Stimulated activated CD4-positive, alpha-beta T cell treated with anti-CD3 and anti-CD28 coated beads, TNF-alpha, amount 100 ng/mL, for 24 hours (primary cell): ENCODE data around the gene SLC19A1.
"Not testable (repeated sequence)": the region's sequence is repeated elsewhere in the genome, so short reads cannot be mapped to it uniquely, and the experiment has no call there.

Experiments used
- DNase-seq, 3 experiments: peaks; one replicate each; pipeline ENCODE4 v3.0.0-alpha.2; 2020; ENCODE audit warnings: low read depth in 3 of 3

The SLC19A1 gene

GRCh38 chr21:45576838-45577737, 34.8 kb upstream of the SLC19A1 start:
- no peak for DNase-seq

DNA sequence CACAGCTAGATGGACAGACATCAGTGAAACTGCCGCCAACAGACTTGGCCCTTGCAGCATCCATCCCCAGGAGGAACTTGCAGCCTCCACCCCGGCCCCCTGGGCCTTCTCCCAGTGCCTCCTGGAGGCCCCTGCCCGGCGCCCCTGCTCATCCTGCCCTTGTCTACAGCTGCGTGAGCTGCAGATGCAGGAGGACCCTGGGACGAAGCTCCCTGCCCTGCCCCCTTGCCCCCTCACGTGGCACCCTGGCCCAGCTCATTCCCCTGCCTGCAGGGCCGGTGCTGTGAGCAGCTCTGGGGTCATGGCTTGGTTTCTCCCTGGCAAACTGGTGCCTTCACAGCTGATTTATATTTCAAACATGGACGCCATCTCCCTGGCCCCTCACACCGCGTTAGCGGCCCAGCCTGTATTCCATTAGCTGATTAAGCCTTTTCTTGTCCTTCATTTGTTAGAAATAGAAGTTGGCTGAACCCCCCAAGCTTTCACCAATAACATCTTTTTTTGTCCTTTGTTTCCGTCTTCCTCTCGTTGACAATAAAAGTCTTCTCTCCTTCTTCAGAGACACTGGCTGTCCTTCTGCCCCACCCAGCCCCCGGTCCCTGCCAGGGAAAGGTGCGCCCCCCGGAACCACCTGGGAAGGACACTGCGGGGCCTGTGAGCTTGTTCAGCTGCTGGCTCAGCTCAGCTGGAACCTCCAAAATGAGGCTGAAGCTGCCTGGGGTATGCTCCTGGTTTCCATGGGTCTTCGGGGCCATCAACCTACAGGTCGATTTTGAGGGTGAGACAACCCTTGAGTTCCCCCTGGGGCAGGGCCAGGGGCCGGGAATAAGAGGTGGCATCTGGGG, 34.0 kb upstream of the SLC19A1 start:
- DNase-seq: no peak

DNA sequence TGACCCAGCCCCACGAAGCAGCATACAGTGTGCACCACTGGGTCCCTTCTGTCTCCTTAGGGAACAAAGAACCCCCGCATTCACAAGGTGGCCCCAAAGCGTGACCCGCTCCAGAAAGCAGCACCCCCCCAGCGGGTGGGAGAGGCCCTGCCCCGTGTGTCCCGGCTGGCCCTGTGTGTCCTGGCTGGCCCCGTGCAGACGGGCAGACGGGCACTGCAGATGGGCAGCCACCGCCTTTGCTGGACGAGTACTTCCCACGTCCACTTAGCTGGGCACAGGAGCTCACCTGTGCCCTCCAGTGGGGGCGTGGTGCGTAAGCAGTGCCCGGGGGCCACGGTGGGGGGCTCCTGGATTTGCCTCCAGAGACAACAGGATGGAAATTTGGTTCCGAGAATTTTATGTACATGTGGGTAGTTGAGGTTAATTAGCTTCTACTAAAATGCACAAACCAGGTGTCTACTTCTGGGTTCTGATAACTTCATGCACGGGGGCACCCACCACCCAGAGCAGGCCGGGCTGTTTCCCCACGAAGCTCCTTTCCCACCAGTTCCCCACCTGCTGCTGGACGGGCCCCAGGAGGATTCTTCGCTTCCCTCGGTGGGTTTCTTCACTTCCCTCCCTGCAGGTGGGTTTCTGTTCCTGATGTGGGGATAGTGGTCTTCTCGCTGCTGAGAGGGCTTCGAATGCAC, 33.2 kb upstream of the SLC19A1 start:
- DNase-seq: no peak

DNA sequence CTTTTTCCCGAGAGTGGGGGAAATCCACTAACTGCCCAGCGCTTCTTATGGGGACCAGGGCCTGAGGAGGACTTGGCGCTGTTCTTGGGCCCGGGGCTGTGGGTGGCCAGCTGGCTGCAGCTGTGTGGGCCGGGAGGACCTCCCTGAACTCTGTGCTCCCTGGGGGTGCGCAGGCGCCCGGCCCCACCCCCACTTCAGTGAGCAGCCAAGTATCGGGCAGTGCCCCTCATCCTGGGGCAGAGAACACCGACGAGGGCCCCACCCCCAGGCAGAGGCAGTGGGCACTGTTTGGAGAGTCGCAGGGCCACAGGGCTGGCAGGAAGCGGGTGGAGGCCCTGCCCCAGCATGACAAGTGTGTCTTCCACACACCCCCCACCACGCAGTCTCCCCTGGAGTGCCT, 32.5 kb upstream of the SLC19A1 start:
- DNase-seq: no peak

DNA sequence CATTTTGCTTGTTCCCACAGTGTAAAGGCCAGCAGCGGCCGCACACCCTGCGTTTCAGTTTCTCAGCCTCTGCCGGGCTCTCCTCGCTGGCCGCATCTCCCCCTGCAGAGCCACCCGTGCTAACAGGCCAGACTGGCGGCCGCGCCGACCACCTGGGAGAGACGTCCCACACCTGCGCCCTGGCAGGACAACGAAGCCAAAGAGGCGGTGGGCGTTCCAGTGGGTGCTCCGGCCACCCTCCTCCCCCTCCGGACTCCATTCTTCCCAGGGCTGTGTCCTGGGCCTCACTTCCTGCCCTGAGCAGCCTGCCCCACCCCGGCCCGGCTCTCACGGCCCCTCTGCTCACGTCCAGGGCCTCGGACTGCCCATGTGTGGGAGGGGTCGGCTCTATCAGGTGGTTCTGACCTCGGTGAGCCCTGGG, 31.9 kb upstream of the SLC19A1 start:
- DNase-seq: no peak

DNA sequence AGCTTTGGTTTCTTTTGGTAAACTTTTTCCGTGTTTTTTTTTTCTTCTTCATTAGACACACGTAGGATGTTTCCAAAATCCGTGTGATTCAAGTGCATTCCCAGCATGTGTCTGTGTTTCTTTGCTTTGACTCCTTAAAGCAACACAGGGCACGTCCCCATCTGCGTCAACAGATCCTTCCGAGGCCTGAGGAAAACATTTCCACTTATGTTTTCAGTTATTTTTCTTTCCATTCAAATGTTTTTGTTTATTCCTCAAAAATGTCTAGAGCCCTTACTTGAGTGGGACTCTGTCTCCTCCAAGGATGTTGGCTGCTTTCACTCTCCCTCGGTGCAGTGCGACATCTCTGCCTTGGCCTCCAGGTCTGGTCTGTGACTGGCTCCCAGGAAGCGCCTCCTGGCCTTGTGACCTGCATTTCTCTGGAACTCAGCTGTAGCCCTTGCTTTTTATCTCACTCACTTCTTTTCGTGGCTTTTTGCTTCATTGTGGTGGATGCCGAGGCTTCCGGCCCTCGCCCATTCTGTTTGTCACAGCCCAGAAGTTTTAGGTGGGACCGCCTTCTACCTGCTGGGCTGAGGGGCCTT, 31.3 kb upstream of the SLC19A1 start:
- no peak for DNase-seq

GRCh38 chr21:45572783-45573451, 30.7 kb upstream of the SLC19A1 start:
- DNase-seq: no peak

DNA sequence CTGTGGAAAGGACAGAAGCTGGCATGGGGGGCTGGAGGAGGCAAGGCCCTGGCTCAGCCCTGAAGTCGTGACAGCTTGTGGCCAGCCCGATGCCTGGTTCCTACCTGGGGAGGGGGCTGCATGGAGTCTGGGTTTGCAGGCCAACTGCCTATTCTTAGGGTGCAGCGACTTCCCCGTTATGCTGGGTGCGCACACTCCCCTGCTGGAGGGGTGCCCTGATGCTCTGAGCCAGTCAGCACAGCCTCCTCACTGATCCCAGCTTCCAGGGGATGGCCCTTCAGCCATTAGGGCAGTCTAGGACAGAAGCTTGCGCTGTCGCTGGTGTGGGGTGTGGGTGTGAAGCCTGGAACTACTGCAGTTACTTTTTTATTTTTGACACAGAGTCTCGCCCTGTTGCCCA, 30.0 kb upstream of the SLC19A1 start:
- no peak for DNase-seq

DNA sequence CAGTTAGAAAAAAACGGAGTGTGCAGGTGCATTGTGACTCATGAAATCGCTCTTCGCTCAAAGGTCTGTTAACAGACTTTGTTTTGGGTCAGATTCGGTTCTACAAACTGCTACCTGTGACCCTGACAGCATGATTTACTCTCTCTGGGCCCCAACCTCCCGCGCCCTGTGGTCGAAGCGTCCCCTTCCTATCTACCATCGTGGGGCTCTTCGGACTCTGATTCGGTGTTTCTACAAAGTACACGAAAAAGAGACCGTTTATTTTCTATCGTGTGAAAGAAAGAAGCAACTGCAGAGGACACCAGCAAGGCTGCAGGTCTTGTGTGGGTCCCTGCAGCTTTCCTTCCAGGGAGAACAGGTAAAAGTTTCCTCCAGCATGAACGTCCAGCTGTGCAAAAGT, 29.4 kb upstream of the SLC19A1 start:
- DNase-seq: no peak

DNA sequence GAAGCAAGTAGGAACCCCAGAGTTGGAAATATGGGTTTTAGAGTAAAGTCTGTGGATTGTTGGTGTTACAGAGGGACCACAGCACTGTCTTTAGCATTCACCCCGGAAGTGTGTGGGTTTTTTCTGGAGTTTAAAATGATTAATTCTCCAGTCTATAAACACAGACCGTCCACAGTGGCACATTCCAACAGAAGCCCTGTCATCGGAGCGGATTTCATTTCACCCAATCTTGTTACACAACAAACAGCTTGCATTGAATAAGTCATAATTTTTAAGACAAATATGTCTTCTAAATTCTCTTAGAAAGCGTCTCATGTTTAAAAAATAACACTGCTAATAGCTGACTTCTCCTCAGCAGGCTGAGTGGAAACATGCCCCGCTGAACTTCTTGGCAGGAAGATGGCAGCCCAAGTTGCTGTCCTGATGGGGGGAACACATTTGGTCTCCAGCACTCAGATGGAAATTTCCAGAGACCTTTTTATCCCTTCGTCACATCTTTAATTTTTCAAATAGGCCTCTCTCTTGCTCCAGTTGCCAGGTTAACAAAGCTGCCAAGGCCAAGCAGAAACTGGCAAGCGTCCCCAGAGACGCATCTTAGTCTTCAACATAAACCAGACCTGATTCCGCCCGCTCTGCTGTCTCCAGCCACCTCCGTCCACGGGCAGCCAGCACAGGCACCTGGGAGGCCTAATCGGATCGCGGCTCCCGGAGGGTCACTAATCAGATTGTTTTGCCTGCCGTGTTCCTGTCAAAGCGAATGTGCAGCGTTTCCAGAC, 28.8 kb upstream of the SLC19A1 start:
- DNase-seq: no peak

DNA sequence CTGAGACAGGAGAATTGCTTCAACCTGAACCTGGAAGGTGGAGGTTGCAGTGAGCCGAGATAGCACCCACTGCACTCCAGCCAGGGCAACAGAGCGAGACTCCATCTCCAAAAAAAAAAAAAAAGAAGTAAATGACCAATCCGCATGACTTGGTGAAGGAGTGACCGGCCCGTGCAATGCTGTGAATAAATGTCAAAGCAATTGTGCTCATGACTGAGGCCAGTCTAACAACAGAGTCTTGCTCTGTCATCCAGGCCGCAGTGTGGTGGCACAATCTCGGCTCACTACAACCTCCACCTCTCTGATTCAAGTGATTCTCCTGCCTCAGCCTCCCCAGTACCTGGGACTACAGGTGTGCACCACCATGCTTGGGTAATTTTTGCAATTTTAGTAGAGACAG, 27.8 kb upstream of the SLC19A1 start:
- DNase-seq: no peak

DNA sequence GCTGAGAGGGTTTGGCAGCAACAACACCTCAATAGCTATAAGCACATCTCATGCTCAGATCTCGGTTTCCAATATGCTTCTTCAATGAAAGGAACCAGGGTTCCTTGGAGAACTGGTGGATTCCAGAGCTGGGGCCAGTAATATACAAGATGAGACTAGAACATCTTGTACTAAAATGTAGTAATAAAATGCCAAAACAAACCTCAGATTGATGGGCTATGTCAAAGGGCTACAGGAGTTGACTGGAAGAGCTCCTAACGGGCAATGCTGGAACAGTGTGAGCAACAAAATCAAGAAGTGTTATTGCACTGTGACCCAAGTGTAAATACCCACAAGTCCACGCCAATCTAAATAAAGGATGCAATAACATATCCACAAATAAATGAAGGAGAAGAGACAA, 26.1 kb upstream of the SLC19A1 start:
- DNase-seq: no peak

DNA sequence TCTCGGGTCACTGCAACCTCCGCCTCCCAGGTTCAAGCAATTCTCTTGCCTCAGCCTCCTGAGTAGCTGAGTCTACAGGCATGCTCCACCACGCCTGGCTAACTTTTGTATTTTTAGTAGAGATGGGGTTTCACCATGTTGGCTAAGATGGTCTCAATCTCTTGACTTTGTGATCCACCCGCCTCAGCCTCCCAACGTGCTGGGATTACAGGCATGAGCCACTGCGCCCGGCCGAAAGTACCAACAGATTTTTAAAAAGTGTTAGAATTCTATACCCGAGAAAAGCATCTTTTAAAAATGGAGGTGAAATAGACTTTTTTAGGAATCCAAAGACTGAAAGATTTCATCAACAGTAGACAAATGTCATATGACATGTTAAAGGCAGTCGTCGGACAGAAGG, 21.9 kb upstream of the SLC19A1 start:
- not testable (repeated sequence) for DNase-seq

DNA sequence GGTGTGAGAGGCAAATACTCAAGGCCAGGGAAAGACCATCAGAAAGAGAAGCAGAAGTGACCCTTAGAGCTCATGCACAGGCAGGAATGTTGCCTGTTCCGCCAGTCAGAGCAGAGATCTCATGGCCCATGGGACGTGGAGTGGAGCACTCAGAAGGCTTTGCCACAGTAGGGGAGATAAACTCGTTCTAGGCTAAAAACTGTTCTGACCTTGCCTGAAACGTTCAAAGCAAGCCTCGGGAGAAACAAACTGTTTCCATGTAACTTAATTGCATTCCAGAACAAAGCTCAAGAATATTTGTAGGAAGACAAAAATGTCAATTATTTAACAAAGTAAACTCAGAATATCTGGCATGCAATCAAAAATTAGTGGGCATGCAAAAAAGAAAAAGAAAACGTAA, 20.7 kb upstream of the SLC19A1 start:
- DNase-seq: no peak

- no peak for DNase-seq
Observed at GRCh38 chr21:45562402-45562801, 20.2 kb upstream of the SLC19A1 start.

DNA sequence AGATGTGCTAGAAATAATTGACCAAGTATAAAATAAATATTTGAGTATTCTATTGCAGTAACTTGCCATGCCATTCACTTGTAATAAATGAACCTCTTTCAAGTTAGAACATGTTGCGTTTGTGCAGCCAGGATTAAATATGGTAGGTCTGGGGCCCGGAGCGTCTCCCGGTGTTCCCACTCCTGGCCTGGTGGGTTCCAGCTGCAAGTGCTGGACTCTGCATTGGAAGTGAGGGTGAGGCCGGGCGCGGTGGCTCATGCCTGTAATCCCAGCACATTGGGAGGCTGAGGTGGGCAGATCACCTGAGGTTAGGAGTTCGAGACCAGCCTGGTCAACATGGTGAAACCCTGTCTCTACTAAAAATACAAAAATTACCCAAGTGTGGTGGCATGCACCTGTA, 19.0 kb upstream of the SLC19A1 start:
- DNase-seq: not testable (repeated sequence)

GRCh38 chr21:45560106-45561021, 18.1 kb upstream of the SLC19A1 start:
- DNase-seq: no peak

DNA sequence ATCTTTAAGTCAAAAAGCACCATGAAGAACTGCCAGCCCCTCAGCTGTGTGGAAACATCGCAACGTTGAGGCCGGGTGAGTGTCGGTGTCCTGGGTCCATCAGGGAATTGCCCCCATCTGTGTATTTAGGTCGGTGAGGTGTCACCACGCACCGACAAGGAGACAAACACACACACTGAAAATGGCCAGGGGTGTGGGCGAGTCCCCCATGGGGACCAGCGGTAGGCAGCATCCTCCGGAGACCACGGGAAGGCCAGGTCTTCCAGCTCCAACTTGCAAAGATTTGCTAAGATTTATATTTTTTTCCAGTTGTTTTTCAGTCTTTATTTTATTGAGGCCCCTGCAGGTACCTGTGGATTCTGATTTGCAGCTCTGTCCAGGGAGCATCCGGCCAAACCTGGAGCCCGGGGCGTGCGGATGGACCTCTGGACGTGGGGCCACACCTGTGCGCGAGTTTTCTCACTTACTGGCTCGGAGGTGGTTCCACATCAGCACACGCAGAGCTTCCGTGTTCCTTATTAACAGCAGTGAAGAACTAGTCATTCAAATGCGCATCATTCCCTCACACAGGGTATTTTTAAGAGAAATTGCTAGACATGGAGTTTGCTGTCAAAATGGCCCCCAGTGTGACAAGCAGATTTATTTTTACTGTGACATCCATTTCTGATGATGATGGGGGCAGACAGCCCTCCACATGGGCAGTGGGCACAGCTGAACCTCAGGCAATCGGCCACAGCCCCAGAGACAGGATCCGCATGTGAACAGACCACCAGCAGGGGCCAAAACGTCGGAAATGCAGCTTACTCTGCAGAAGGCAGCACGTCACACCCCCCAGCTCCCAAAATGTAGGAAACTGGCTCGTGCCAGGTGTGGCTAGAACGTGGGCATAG, 17.2 kb upstream of the SLC19A1 start:
- DNase-seq: no peak
